GM18498 (cell line): Measurements from ENCODE around the gene CALHM4.

Source experiments
- ATAC-seq: cut with Tn5 transposase; IDR thresholded peaks from one replicate; pipeline ENCODE4 v1.9.1; 2021; ENCODE audit warnings: mild to moderate bottlenecking, moderate library complexity; ENCODE audit not compliant: unreplicated experiment

CALHM4 gene

GRCh38 chr6:116553451-116553850 lies at the start of gene CALHM4:
CALHM4 (plus strand) TSS chr6:116553751; CDS start chr6:116553794, 43 bp downstream.
- no peak for ATAC-seq

- ATAC-seq: no peak
Observed at GRCh38 chr6:116507324-116507723, 46.2 kb upstream of the CALHM4 start.

- ATAC-seq: no peak
Observed at GRCh38 chr6:116508527-116508926, 45.0 kb upstream of the CALHM4 start.

- no peak for ATAC-seq
Observed at GRCh38 chr6:116511424-116512110, 42.0 kb upstream of the CALHM4 start, which contains the start of gene CALHM5. CALHM5 (plus strand) TSS chr6:116511639; CDS start chr6:116511697, 58 bp downstream.

- ATAC-seq: peak; percentile 91
Observed at GRCh38 chr6:116512111-116512559, 41.4 kb upstream of the CALHM4 start.

- ATAC-seq: no peak
Observed at GRCh38 chr6:116512734-116513133, 40.8 kb upstream of the CALHM4 start.

GRCh38 chr6:116513224-116513875 lies 40.2 kb upstream of the CALHM4 start:
- no peak for ATAC-seq

- ATAC-seq: no peak
Observed at GRCh38 chr6:116514111-116514510, 39.4 kb upstream of the CALHM4 start.

GRCh38 chr6:116515141-116515540 lies 38.4 kb upstream of the CALHM4 start:
- ATAC-seq: no peak

GRCh38 chr6:116518621-116519368 lies 34.8 kb upstream of the CALHM4 start:
- no peak for ATAC-seq

- no peak for ATAC-seq
Observed at GRCh38 chr6:116522896-116523295, 30.7 kb upstream of the CALHM4 start.

- no peak for ATAC-seq
Observed at GRCh38 chr6:116524236-116524635, 29.3 kb upstream of the CALHM4 start.

- ATAC-seq: no peak
Observed at GRCh38 chr6:116528133-116528532, 25.4 kb upstream of the CALHM4 start.

GRCh38 chr6:116528780-116529179 lies 24.8 kb upstream of the CALHM4 start:
- ATAC-seq: no peak

GRCh38 chr6:116529466-116530290 lies 23.9 kb upstream of the CALHM4 start:
- no peak for ATAC-seq

- no peak for ATAC-seq
Observed at GRCh38 chr6:116530436-116530835, 23.1 kb upstream of the CALHM4 start.

GRCh38 chr6:116531675-116532570 lies 21.6 kb upstream of the CALHM4 start:
- peak; percentile 75 for ATAC-seq

GRCh38 chr6:116533233-116533957 lies 20.2 kb upstream of the CALHM4 start:
- no peak for ATAC-seq

- no peak for ATAC-seq
Observed at GRCh38 chr6:116535109-116535508, 18.4 kb upstream of the CALHM4 start.
